H1 (cell line): Measurements from ENCODE around the gene IRX4. TPM values are rescaled to one million over a fixed set of nuclear protein-coding genes. Genes with fewer than 3 reads are reported as not detected.

Experiments used
- EGR1 ChIP-seq: IDR thresholded peaks from 2 replicates; pipeline ENCODE4 v1.6.1; 2011; ENCODE audit warnings: low read depth, low read length, borderline replicate concordance
- KDM5A ChIP-seq: fragments of 200-600 bp; IDR thresholded peaks from 2 replicates; pipeline ENCODE4 v1.7.1; 2012; ENCODE audit warnings: mild to moderate bottlenecking, low read length, inconsistent platforms, mixed read lengths
- SP1 ChIP-seq: IDR thresholded peaks from 2 replicates; pipeline ENCODE4 v1.6.1; 2011; ENCODE audit warnings: low read depth, low read length
- polyA plus RNA-seq, 7 experiments: library from polyadenylated mRNA; depleted of rRNA in 3 of 7; stranded (reverse) in 5 of 7; unstranded in 2 of 7; fragments of >200 nt in 5 of 7; fragments of 200-250 nt in 2 of 7; gene quantifications; 1 replicate in 5 of 7; 2 replicates in 1 of 7; 4 replicates in 1 of 7; pipeline versions ENCODE4 v1.2.1 to v1.2.3, GENCODE V29; 2011 to 2013; ENCODE audit warnings: missing spikeins in 2 of 7, mixed read lengths in 2 of 7
- total RNA-seq: library from RNA; stranded (reverse); fragmentation: NEBNext Ultra II Directional; extraction: Animal tissue kit (Norgen Biotek cat#: 25700); gene quantifications from 2 replicates; pipeline ENCODE4 v1.2.1, GENCODE V29; 2021

IRX4 gene
- total and polyA plus RNA-seq, 2 of the 8 experiments (the other 6 are each of a cell fraction or from before 2014, with no cell fraction given) = 0.45 to 1.2 TPM

- TF ChIP-seq SP1 = no peak
- TF ChIP-seq EGR1 = no peak
- TF ChIP-seq KDM5A = no peak
Measured at GRCh38 chr5:1912951-1913565, 30.3 kb upstream of the IRX4 start (continued).
